ENCODE data around the gene NYNRIN. TPM values are rescaled to one million over a fixed set of nuclear protein-coding genes. Genes with fewer than 3 reads are reported as not detected.

The NYNRIN gene
- total and polyA plus RNA-seq, 10 of the 15 experiments (the other 5 are each of a cell fraction or from before 2014, with no cell fraction given) = under 0.01 to 0.15 (median 0.01) TPM; not detected in 5

- ChIA-PET CTCF (interaction anchor here (0.8 to 3.5 kb wide), 8 partner anchors 11 to 106 kb away, joined by 3 to 18 read pairs (median 3); partner anchors contain the start of genes CIDEB and RIPK3), POLR2A (no interaction called here), RAD21 (ENCODE audit: unreplicated experiment) (interaction anchor here (1.0 to 1.7 kb wide), 2 partner anchors 18 to 81 kb away, joined by 4 to 7 read pairs; no protein-coding TSS in a partner anchor), SMC1A (ENCODE audit: uncharacterized antibody, unreplicated experiment) (interaction anchor here (0.7 to 2.2 kb wide), 5 partner anchors 11 to 52 kb away, joined by 3 to 14 read pairs (median 3); no protein-coding TSS in a partner anchor)
- no peaks in the 10 kb centered on the region for H3K36me3 ChIP-seq (ENCODE audit: control insufficient read depth in 2 of 2, insufficient read depth in 2 of 2, low read length in 1 of 2)
- intact Hi-C loops (cut with micrococcal nuclease; ENCODE audit: unreplicated experiment) = loop anchor here (5.0 kb wide), 1 partner anchor 47 kb away; the partner anchor contains the start of gene NFATC4
- WGBS (ENCODE audit: insufficient coverage, insufficient replicate concordance, low lambda C conversion rate, missing lambda C conversion rate) = 19% methylated on average over 1 of the region's 1 CpG
- H3K9ac ChIP-seq (ENCODE audit: control insufficient read depth, insufficient read depth, low read length) = no peak overlapping the region
- no peaks in the 10 kb centered on the region for H3K79me2 ChIP-seq (ENCODE audit: control insufficient read depth, insufficient read depth, low read length)
- DNase-seq (ENCODE audit: low read depth, low spot score) (no peak), ATAC-seq (no peak), FAIRE-seq (no peak)
- no peaks in the 10 kb centered on the region for H4K20me1 ChIP-seq (ENCODE audit: control insufficient read depth, insufficient read depth)
- H3K4me2 ChIP-seq (ENCODE audit: control insufficient read depth, insufficient read depth) = no peak overlapping the region
- no peak overlapping the region for H3K27ac ChIP-seq (ENCODE audit: control insufficient read depth, insufficient read depth)
- peaks cover 0 to 5% of the 10 kb centered on the region in 2 experiments; a peak in 3 of 4 replicates for H3K27me3 ChIP-seq (replicated peaks in 1 of 2; ENCODE audit: control insufficient read depth in 2 of 2, insufficient read depth in 2 of 2, low read length in 1 of 2)
- BruUV-seq (replicated peaks) = no TSS peak
- in situ Hi-C loops (cut with MboI) = no loop called here
- no peaks in the 10 kb centered on the region for H3K9me3 ChIP-seq (replicated peaks; ENCODE audit: control insufficient read depth, insufficient read depth, low read length)
- no peak overlapping the region for H2AFZ ChIP-seq (ENCODE audit: control insufficient read depth, low read depth, low read length)
- no peaks in the 10 kb centered on the region for H3K4me1 ChIP-seq (ENCODE audit: control insufficient read depth, insufficient read depth, low read length)
- H3K4me3 ChIP-seq = no peak overlapping the region
- no peak for TF ChIP-seq ETV6 (conservative IDR thresholded peaks at IDR 0.05 in 1 of 2, IDR thresholded peaks at IDR 0.05 in 1 of 2; ENCODE audit: borderline replicate concordance in 1 of 2, low read depth in 1 of 2)
- no peak for TF ChIP-seq EZH2 (IDR thresholded peaks at IDR 0.05; ENCODE audit: borderline replicate concordance, control insufficient read depth, low read depth, low read length)
- TF ChIP-seq PAX8 (IDR thresholded peaks at IDR 0.05) = no peak
- TF ChIP-seq RFX5 (IDR thresholded peaks at IDR 0.05; ENCODE audit: low read depth, low read length) = no peak
- TF ChIP-seq USF2 (IDR thresholded peaks at IDR 0.05; ENCODE audit: borderline replicate concordance, low read depth, low read length) = no peak
- TF ChIP-seq ZSCAN29 (IDR thresholded peaks at IDR 0.05) = no peak
- TF ChIP-seq ZBTB4 (CRISPR knock-in tag; IDR thresholded peaks at IDR 0.05) = no peak
- TF ChIP-seq ZNF687 (IDR thresholded peaks at IDR 0.05) = no peak
- no peak for TF ChIP-seq E4F1 (IDR thresholded peaks at IDR 0.05; ENCODE audit: borderline replicate concordance, partially characterized antibody)
- TF ChIP-seq ATF3 (IDR thresholded peaks at IDR 0.05; ENCODE audit: borderline replicate concordance, extremely low read depth, low read depth, low read length) = no peak
- TF ChIP-seq POLR2A (IDR thresholded peaks at IDR 0.05; ENCODE audit: low read depth, low read length) = no peak
Measured at GRCh38 chr14:24414077-24414476, 15.3 kb downstream of the NYNRIN start.
